Small intestine (tissue), 7 donors: ENCODE data around the gene ACACB. TPM values are rescaled to one million over a fixed set of nuclear protein-coding genes. Genes with fewer than 3 reads are reported as not detected.

Experiments
- DNase-seq, 2 donors: peaks; one replicate each; pipeline versions ENCODE4 v3.0.0 to v3.0.0-alpha.2; 2013
- FAIRE-seq: peaks from 2 replicates; lab custom pipeline; 2012; peaks lifted over from hg19 to GRCh38; lab: Jason Lieb, UNC
- H3K27ac ChIP-seq, 3 donors: one replicate each; pipeline ENCODE4 v1.5.1; 2013; ENCODE audit warnings: low read length in 2 of 3, mild to moderate bottlenecking in 2 of 3, control low read depth in 1 of 3, inconsistent platforms in 1 of 3, low read depth in 1 of 3, moderate library complexity in 1 of 3
- H3K27me3 ChIP-seq, 3 donors: one replicate each; pipeline ENCODE4 v1.6.1; 2013; ENCODE audit warnings: low read length in 3 of 3, inconsistent platforms in 1 of 3; ENCODE audit not compliant: control insufficient read depth in 3 of 3, insufficient read depth in 3 of 3
- H3K36me3 ChIP-seq, 3 donors: one replicate each; pipeline ENCODE4 v1.6.1; 2013; ENCODE audit warnings: low read length in 3 of 3, inconsistent platforms in 1 of 3, low read depth in 1 of 3, mild to moderate bottlenecking in 1 of 3, moderate library complexity in 1 of 3; ENCODE audit not compliant: control insufficient read depth in 3 of 3, insufficient read depth in 2 of 3
- H3K4me1 ChIP-seq, 3 donors: one replicate each; pipeline ENCODE4 v1.6.1; 2013; ENCODE audit warnings: low read length in 2 of 3, inconsistent platforms in 1 of 3, low read depth in 1 of 3, mild to moderate bottlenecking in 1 of 3, moderate library complexity in 1 of 3; ENCODE audit not compliant: control insufficient read depth in 3 of 3, insufficient read depth in 2 of 3
- H3K4me3 ChIP-seq, 3 donors: one replicate each; pipeline ENCODE4 v1.5.1; 2013; ENCODE audit warnings: low read length in 3 of 3, control low read depth in 1 of 3, inconsistent platforms in 1 of 3, low read depth in 1 of 3, mild to moderate bottlenecking in 1 of 3, moderate library complexity in 1 of 3
- H3K9me3 ChIP-seq, 2 donors: one replicate each; pipeline ENCODE4 v1.6.1; 2013; ENCODE audit warnings: low read depth in 1 of 2, low read length in 1 of 2; ENCODE audit not compliant: control insufficient read depth in 2 of 2, insufficient read depth in 1 of 2
- WGBS, 3 donors: extraction: QIAGEN DNeasy Blood & Tissue Kit; methylation state at CpG; one replicate each; pipeline ENCODE4 v1.1.7; 2013; 5-methylcytosine and 5-hydroxymethylcytosine counted together
- polyA plus RNA-seq, 4 donors: library from polyadenylated mRNA; stranded (reverse) in 3 of 4; unstranded in 1 of 4; fragments of 200-250 nt in 3 of 4; fragments of 120-200 nt in 1 of 4; gene quantifications; one replicate each; pipeline versions ENCODE4 v1.2.1 to v1.2.3, GENCODE V29; 2013
- donor health status: healthy with polysubstance abuse.
- donor health status: control.
- donor health status: control.
- donor health status: Bipolar disorder and iron deficiency.
- donor health status: healthy.

Gene ACACB
- polyA plus RNA-seq, 4 donors, result 7.0 to 40.5 (median 14.1) TPM

- no peak overlapping the region for H3K4me3 ChIP-seq
- no peak overlapping the region for H3K27ac ChIP-seq
- H3K9me3 ChIP-seq, result no peaks in the 10 kb centered on the region
- H3K4me1 ChIP-seq, result no peaks in the 10 kb centered on the region
- DNase-seq (peak in 1 of 2 donors; percentile 24), FAIRE-seq (no peak)
- peaks cover 0 to 3% (median 0%) of the 10 kb centered on the region in 3 donors for H3K27me3 ChIP-seq
- WGBS, 3 donors, result 41 to 45% (median 41%) methylated on average over 15 of the region's 15 CpGs
- H3K36me3 ChIP-seq, result no peaks in the 10 kb centered on the region
Observed at GRCh38 chr12:109277899-109278762, 161.7 kb downstream of the ACACB start.

- no peak overlapping the region for H3K4me3 ChIP-seq
- no peak overlapping the region for H3K27ac ChIP-seq
- FAIRE-seq (no peak), DNase-seq (no peak)
- no peaks in the 10 kb centered on the region for H3K4me1 ChIP-seq
- H3K9me3 ChIP-seq, result no peaks in the 10 kb centered on the region
- 47 to 74% (median 61%) methylated on average over 10 of the region's 10 CpGs for WGBS, 3 donors
- no peaks in the 10 kb centered on the region for H3K36me3 ChIP-seq
- H3K27me3 ChIP-seq, result no peaks in the 10 kb centered on the region
Observed at GRCh38 chr12:109278912-109279311, 162.5 kb downstream of the ACACB start.

GRCh38 chr12:109279525-109279924 lies 163.1 kb downstream of the ACACB start:
- WGBS, 3 donors, result 93 to 96% (median 93%) methylated on average over 12 to 13 of the region's 13 CpGs
- DNase-seq (no peak), FAIRE-seq (no peak)
- Histone ChIP-seq H3K4me1 (no peaks in the 10 kb centered on the region), H3K9me3 (no peaks in the 10 kb centered on the region), H3K27me3 (no peaks in the 10 kb centered on the region), H3K4me3 (no peak overlapping the region), H3K36me3 (no peaks in the 10 kb centered on the region), H3K27ac (no peak overlapping the region)

GRCh38 chr12:109281452-109281851 lies 165.1 kb downstream of the ACACB start:
- Histone ChIP-seq H3K27ac (no peak overlapping the region), H3K4me1 (no peaks in the 10 kb centered on the region), H3K4me3 (no peak overlapping the region), H3K27me3 (no peaks in the 10 kb centered on the region), H3K9me3 (no peaks in the 10 kb centered on the region), H3K36me3 (no peaks in the 10 kb centered on the region)
- no peak for DNase-seq
- FAIRE-seq, result no peak
- 80 to 90% (median 83%) methylated on average over 13 to 17 of the region's 17 CpGs for WGBS, 3 donors

GRCh38 chr12:109284392-109284791 lies 168.0 kb downstream of the ACACB start:
- no peak for FAIRE-seq
- no peaks in the 10 kb centered on the region for H3K4me1 ChIP-seq
- no peaks in the 10 kb centered on the region for H3K9me3 ChIP-seq
- H3K27me3 ChIP-seq, result no peaks in the 10 kb centered on the region
- no peaks in the 10 kb centered on the region for H3K36me3 ChIP-seq
- H3K27ac ChIP-seq, result no peak overlapping the region
- 91 to 94% (median 92%) methylated on average over 14 to 20 of the region's 20 CpGs for WGBS, 3 donors
- H3K4me3 ChIP-seq, result no peak overlapping the region
- no peak for DNase-seq

- FAIRE-seq (no peak), DNase-seq (no peak)
- H3K9me3 ChIP-seq, result no peaks in the 10 kb centered on the region
- no peak overlapping the region for H3K27ac ChIP-seq
- H3K27me3 ChIP-seq, result peaks cover 0 to 6% (median 2%) of the 10 kb centered on the region in 3 donors
- peaks cover 0 to 2% (median 0%) of the 10 kb centered on the region in 3 donors for H3K4me1 ChIP-seq
- H3K4me3 ChIP-seq, result no peak overlapping the region
- H3K36me3 ChIP-seq, result no peaks in the 10 kb centered on the region
Observed at GRCh38 chr12:109286252-109286651, 169.9 kb downstream of the ACACB start.

GRCh38 chr12:109286652-109287051 lies 170.3 kb downstream of the ACACB start:
- Histone ChIP-seq H3K9me3 (no peaks in the 10 kb centered on the region), H3K27ac (no peak overlapping the region), H3K4me3 (no peak overlapping the region), H3K36me3 (no peaks in the 10 kb centered on the region), H3K4me1 (peaks cover 0 to 2% (median 0%) of the 10 kb centered on the region in 3 donors), H3K27me3 (peaks cover 0 to 6% (median 4%) of the 10 kb centered on the region in 3 donors)
- DNase-seq (no peak), FAIRE-seq (no peak)
- WGBS, 3 donors, result 58 to 82% (median 76%) methylated on average over 4 of the region's 4 CpGs

GRCh38 chr12:109287181-109287580 lies 170.8 kb downstream of the ACACB start:
- no peak overlapping the region for H3K27ac ChIP-seq
- no peak for DNase-seq
- H3K36me3 ChIP-seq, result no peaks in the 10 kb centered on the region
- whole genome bisulfite sequencing, 3 donors, result 75 to 82% (median 78%) methylated on average over 6 to 7 of the region's 7 CpGs
- no peak for FAIRE-seq
- H3K9me3 ChIP-seq, result no peaks in the 10 kb centered on the region
- peaks cover 0 to 7% (median 6%) of the 10 kb centered on the region in 3 donors for H3K27me3 ChIP-seq
- H3K4me1 ChIP-seq, result peaks cover 0 to 2% (median 0%) of the 10 kb centered on the region in 3 donors
- H3K4me3 ChIP-seq, result no peak overlapping the region
